Activated CD4-positive, alpha-beta memory T cell treated with anti-CD3 and anti-CD28 coated beads for 36 hours (primary cell): ENCODE measurements around the gene STK33. TPM values are rescaled to one million over a fixed set of nuclear protein-coding genes. Genes with fewer than 3 reads are reported as not detected.

ENCODE experiments used
- CTCF ChIA-PET: fragments of 350-600 bp; sonication (Branson Sonifier 250); formaldehyde crosslinking; loops from one replicate; lab custom pipeline; 2021; ENCODE audit warnings: antibody characterized with exemption, inconsistent platforms; lab: Charles Lee
- POLR2A ChIA-PET: fragments of 350-600 bp; sonication (Branson Sonifier 250); formaldehyde crosslinking; loops from one replicate; lab custom pipeline; 2021; ENCODE audit warnings: antibody characterized with exemption; lab: Charles Lee
- DNase-seq: peaks from one replicate; pipeline ENCODE4 v3.0.0-alpha.2; 2020
- H3K27ac Mint-ChIP-seq: one replicate; pipeline ENCODE4 v1.8.0; 2021; ENCODE audit warnings: mixed read lengths
- H3K27me3 Mint-ChIP-seq: one replicate; pipeline ENCODE4 v1.8.0; 2021; ENCODE audit warnings: mixed read lengths
- H3K36me3 Mint-ChIP-seq: one replicate; pipeline ENCODE4 v1.8.0; 2021; ENCODE audit warnings: mixed read lengths
- H3K4me1 Mint-ChIP-seq: one replicate; pipeline ENCODE4 v1.8.0; 2021; ENCODE audit warnings: low read depth, mixed read lengths
- H3K4me3 Mint-ChIP-seq: one replicate; pipeline ENCODE4 v1.8.0; 2021; ENCODE audit warnings: mild to moderate bottlenecking, mixed read lengths
- H3K9me3 Mint-ChIP-seq: one replicate; pipeline ENCODE4 v1.8.0; 2021; ENCODE audit warnings: mixed read lengths
- intact Hi-C: fragments of 100-400 bp; cut with micrococcal nuclease; formaldehyde crosslinking; loops from one replicate; pipeline ENCODE4 v1.15.1; 2023
- total RNA-seq, 2 experiments: library from RNA; stranded (reverse); gene quantifications; one replicate each; pipeline ENCODE4 v1.2.3, GENCODE V29; 2021

STK33 gene
- total RNA-seq, 2 experiments from 2014 or later, result 0.24 to 0.46 TPM

DNA sequence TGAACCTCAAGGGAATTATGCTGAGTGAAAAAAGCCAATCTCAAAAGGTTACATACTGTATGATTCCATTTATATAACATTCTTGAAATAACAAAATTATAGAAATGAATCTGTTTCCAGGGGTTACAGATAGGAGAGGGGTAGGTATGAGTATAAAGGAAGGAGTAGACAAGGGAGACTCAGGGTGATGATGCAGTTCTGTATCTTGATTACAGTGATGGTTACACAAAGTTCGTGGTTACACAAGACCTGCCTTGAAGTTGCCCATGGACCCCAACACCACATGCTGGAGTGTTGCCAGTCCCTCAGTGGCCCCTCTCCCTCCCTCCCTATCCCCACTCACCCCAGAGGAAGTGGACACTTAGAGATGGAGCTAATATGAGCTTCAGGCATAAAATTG is 20.3 kb downstream of the STK33 start:
- Mint-ChIP-seq H3K4me3 (no peak overlapping the region), H3K27ac (no peak overlapping the region), H3K9me3 (peaks cover 3% of the 10 kb centered on the region), H3K36me3 (no peaks in the 10 kb centered on the region), H3K27me3 (peaks cover 15% of the 10 kb centered on the region), H3K4me1 (no peaks in the 10 kb centered on the region)
- CTCF ChIA-PET, result no interaction called here
- no peak for DNase-seq
- POLR2A ChIA-PET, result no interaction called here
- intact Hi-C loops, result no loop called here

GRCh38 chr11:8567602-8568198 is 26.3 kb downstream of the STK33 start:
- H3K4me3 Mint-ChIP-seq, result no peak overlapping the region
- no peaks in the 10 kb centered on the region for H3K36me3 Mint-ChIP-seq
- no peaks in the 10 kb centered on the region for H3K9me3 Mint-ChIP-seq
- no peak overlapping the region for H3K27ac Mint-ChIP-seq
- ChIA-PET POLR2A (no interaction called here), CTCF (interaction anchor here (0.7 to 2.9 kb wide), 14 partner anchors 7 to 570 kb away, joined by 3 to 15 read pairs (median 6); partner anchors contain the start of gene LMO1)
- H3K4me1 Mint-ChIP-seq, result no peaks in the 10 kb centered on the region
- intact Hi-C loops, result no loop called here
- no peak for DNase-seq
- peaks cover 18% of the 10 kb centered on the region for H3K27me3 Mint-ChIP-seq

DNA sequence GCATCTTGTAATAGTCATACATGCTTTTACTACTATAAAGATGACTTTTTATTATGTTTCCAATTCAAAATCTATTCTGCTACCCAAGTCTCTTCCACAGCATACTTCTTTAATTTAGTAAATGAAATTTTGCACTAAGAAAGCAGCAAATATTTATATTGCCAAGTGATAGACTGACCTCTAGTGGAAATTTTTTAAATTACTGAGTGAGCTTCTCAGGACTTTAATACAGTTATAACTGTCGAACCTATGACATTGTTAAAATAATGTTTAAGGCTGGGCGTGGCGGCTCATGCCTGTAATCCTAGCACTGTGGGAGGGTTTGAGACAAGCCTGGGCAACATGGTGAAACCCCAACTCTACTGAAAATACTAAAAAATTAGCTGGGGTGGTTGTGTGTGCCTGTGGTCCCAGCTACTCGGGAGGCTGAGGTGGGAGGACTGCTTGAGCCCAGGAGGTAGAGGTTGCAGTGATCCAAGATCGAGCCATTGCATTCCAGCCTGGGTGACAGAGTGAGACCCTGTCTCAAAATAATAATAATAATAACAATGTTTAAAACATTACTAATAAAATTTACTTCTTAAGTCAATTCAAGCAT is 27.3 kb downstream of the STK33 start:
- DNase-seq, result no peak
- CTCF ChIA-PET, result interaction anchor here (0.6 to 2.9 kb wide), 24 partner anchors 8 to 571 kb away, joined by 3 to 15 read pairs (median 4); partner anchors contain the start of genes LMO1, RPL27A and TRIM66
- H3K9me3 Mint-ChIP-seq, result no peaks in the 10 kb centered on the region

DNA sequence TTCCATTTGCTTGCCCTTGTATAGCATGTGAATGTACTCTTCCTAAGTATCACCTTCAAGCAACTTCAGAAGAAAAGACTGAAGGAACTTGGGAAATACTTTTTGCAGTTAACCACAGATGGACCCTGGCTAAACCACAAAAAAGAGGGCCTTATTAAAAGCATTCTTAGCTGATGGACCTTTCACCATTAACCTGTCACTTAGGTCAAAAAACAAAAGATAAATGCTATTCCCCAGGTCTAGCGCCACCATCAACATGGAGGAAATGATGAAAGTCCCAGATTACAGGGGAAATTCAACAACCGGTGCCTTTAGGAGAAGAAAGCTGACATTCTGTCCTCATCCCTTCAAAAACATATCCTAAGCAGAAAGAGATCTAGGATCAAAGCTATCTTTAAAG is 29.5 kb downstream of the STK33 start:
- POLR2A ChIA-PET, result no interaction called here
- H3K4me3 Mint-ChIP-seq, result no peak overlapping the region
- CTCF ChIA-PET, result interaction anchor here (2.7 kb wide), 1 partner anchor 371 kb away, joined by 10 read pairs; no protein-coding TSS in a partner anchor
- peaks cover 4% of the 10 kb centered on the region for H3K9me3 Mint-ChIP-seq
- peaks cover 21% of the 10 kb centered on the region for H3K27me3 Mint-ChIP-seq
- intact Hi-C loops, result loop anchor here (2.0 kb wide), 1 partner anchor 236 kb away; no protein-coding TSS in a partner anchor
- no peaks in the 10 kb centered on the region for H3K36me3 Mint-ChIP-seq
- no peak for DNase-seq
- no peak overlapping the region for H3K27ac Mint-ChIP-seq
- H3K4me1 Mint-ChIP-seq, result no peaks in the 10 kb centered on the region

More for the DNA sequence above, 27.3 kb downstream of the STK33 start:
- Mint-ChIP-seq H3K36me3 (no peaks in the 10 kb centered on the region), H3K27ac (no peak overlapping the region), H3K27me3 (peaks cover 20% of the 10 kb centered on the region), H3K4me1 (no peaks in the 10 kb centered on the region), H3K4me3 (no peak overlapping the region)
- intact Hi-C loops, result loop anchor here (1.0 kb wide), 2 partner anchors 228 to 341 kb away; no protein-coding TSS in a partner anchor
- POLR2A ChIA-PET, result no interaction called here

GRCh38 chr11:8561461-8561860 is 32.6 kb downstream of the STK33 start:
- no peak for DNase-seq
- H3K27ac Mint-ChIP-seq, result no peak overlapping the region
- intact Hi-C loops, result no loop called here
- no peaks in the 10 kb centered on the region for H3K36me3 Mint-ChIP-seq
- ChIA-PET CTCF (no interaction called here), POLR2A (no interaction called here)
- no peaks in the 10 kb centered on the region for H3K4me1 Mint-ChIP-seq
- H3K9me3 Mint-ChIP-seq, result peaks cover 4% of the 10 kb centered on the region
- no peak overlapping the region for H3K4me3 Mint-ChIP-seq
- peaks cover 19% of the 10 kb centered on the region for H3K27me3 Mint-ChIP-seq

DNA sequence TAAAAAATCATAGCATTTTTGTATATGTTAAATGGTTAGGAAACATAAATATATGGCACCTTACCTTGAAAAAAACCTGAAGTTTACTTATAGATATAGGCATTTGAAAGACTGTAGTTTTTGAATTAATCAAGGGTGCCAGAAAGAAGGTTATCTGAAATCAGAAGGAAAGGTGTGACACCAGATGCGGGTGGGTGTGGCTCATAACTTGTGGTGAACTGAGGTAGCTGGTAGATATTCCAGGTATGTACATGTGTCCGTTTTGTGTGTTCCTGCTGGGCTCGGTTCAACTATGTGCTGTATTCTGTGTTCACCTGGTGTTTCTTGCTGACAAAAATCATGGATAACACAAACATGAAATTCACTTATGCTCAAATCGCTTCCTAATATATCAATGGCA is 35.6 kb downstream of the STK33 start:
- H3K27ac Mint-ChIP-seq, result no peak overlapping the region
- intact Hi-C loops, result no loop called here
- no peak overlapping the region for H3K4me3 Mint-ChIP-seq
- no peaks in the 10 kb centered on the region for H3K36me3 Mint-ChIP-seq
- peaks cover 19% of the 10 kb centered on the region for H3K27me3 Mint-ChIP-seq
- ChIA-PET POLR2A (no interaction called here), CTCF (no interaction called here)
- no peaks in the 10 kb centered on the region for H3K4me1 Mint-ChIP-seq
- H3K9me3 Mint-ChIP-seq, result peaks cover 4% of the 10 kb centered on the region
- no peak for DNase-seq

- POLR2A ChIA-PET, result no interaction called here
- H3K4me1 Mint-ChIP-seq, result no peaks in the 10 kb centered on the region
- CTCF ChIA-PET, result no interaction called here
- H3K9me3 Mint-ChIP-seq, result peaks cover 5% of the 10 kb centered on the region
- H3K27me3 Mint-ChIP-seq, result peaks cover 6% of the 10 kb centered on the region
- no peak for DNase-seq
- intact Hi-C loops, result no loop called here
- H3K4me3 Mint-ChIP-seq, result no peak overlapping the region
- no peaks in the 10 kb centered on the region for H3K36me3 Mint-ChIP-seq
- no peak overlapping the region for H3K27ac Mint-ChIP-seq
Observed at GRCh38 chr11:8545698-8546366, 48.2 kb downstream of the STK33 start.

DNA sequence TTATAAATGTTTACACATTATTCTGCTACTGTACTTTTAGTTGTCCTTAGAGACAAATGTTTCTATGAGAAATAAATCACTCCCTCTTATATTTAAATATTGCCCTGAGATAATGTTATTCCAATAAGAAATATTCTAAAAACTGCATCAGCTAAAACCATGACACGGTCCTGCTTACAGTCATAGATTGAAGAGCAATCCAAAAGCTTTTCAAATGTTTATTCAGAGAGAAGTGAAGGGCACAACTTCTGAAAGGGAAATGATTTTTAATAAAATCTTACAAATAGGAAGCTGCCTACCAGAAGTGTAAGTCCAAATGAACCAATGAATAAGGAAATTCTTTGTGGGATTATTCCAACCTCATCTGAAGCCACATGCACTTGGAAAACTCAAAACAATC is 49.2 kb downstream of the STK33 start:
- Mint-ChIP-seq H3K9me3 (peaks cover 5% of the 10 kb centered on the region), H3K36me3 (no peaks in the 10 kb centered on the region), H3K27ac (no peak overlapping the region), H3K4me3 (no peak overlapping the region), H3K4me1 (no peaks in the 10 kb centered on the region), H3K27me3 (peaks cover 6% of the 10 kb centered on the region)
- CTCF ChIA-PET, result no interaction called here
- POLR2A ChIA-PET, result no interaction called here
- DNase-seq, result no peak
- intact Hi-C loops, result no loop called here

DNA sequence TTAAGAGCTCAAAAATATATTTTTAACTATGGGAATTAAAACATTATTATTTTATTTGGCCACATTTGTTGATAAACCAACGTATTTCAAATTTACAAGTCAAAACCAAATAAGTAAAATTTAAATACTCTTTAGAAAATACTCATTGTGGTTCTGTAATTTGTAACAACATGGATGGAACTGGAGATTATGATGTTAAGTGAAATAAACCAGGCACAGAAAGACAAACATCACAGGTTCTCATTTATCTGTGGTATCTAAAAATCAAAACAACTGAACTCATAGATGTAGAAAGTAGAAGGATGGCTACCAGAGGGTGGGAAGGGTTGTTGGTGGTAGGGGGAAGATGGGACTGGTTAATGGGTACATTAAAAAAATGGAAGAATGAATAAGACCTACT is 50.8 kb downstream of the STK33 start:
- no peak for DNase-seq
- Mint-ChIP-seq H3K4me1 (no peaks in the 10 kb centered on the region), H3K27me3 (peaks cover 6% of the 10 kb centered on the region), H3K27ac (no peak overlapping the region), H3K36me3 (no peaks in the 10 kb centered on the region), H3K4me3 (no peak overlapping the region), H3K9me3 (peaks cover 3% of the 10 kb centered on the region)
- POLR2A ChIA-PET, result no interaction called here
- intact Hi-C loops, result no loop called here
- CTCF ChIA-PET, result no interaction called here

DNA sequence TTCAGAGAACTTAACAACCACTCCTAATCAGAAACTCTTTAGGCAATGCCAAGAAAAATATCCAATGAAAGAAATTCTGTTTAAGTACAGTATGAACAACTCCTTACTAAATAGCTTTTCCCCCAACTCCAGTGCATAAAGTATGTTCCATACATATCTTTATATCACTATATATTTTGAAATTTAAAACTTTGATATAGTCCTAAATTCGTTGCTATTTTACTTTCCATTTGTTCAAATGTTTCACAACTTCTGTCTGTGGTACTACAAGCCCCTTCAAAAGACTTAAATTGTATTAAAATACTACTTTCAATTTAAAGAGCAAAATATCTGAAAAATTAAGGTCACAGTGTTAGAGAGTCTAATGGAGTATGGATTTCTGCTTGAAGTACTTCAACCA is 52.6 kb downstream of the STK33 start:
- intact Hi-C loops, result no loop called here
- DNase-seq, result no peak
- ChIA-PET CTCF (no interaction called here), POLR2A (no interaction called here)
- H3K36me3 Mint-ChIP-seq, result no peaks in the 10 kb centered on the region
- no peak overlapping the region for H3K4me3 Mint-ChIP-seq
- H3K4me1 Mint-ChIP-seq, result no peaks in the 10 kb centered on the region
- H3K27ac Mint-ChIP-seq, result no peak overlapping the region
- H3K9me3 Mint-ChIP-seq, result no peaks in the 10 kb centered on the region
- peaks cover 6% of the 10 kb centered on the region for H3K27me3 Mint-ChIP-seq

- intact Hi-C loops, result no loop called here
- Mint-ChIP-seq H3K36me3 (no peaks in the 10 kb centered on the region), H3K4me1 (no peaks in the 10 kb centered on the region), H3K27me3 (peaks cover 6% of the 10 kb centered on the region), H3K4me3 (no peak overlapping the region), H3K27ac (no peak overlapping the region), H3K9me3 (no peaks in the 10 kb centered on the region)
- no peak for DNase-seq
- ChIA-PET POLR2A (no interaction called here), CTCF (no interaction called here)
Observed at GRCh38 chr11:8533332-8533731, 60.7 kb downstream of the STK33 start.

DNA sequence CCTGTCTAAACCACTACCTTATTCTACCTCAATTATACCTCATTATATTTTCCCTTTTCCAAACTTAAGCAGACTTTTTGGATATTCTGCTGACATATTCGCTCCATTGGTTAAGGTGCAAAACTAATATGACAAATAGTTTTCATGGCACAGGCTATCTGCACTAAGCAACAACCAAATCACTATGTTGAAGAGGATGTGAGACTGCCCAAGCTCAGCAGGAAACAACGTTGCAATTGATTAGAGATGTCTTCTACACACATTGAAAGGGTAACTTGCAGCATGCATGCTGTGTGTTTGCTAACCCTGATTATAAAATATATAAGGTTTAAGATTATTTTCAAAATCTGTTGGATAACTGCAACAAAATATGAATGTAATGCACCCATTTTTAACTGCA is 61.6 kb downstream of the STK33 start:
- Mint-ChIP-seq H3K27me3 (peaks cover 6% of the 10 kb centered on the region), H3K27ac (no peak overlapping the region), H3K4me1 (no peaks in the 10 kb centered on the region), H3K9me3 (no peaks in the 10 kb centered on the region), H3K36me3 (no peaks in the 10 kb centered on the region), H3K4me3 (no peak overlapping the region)
- intact Hi-C loops, result no loop called here
- CTCF ChIA-PET, result no interaction called here
- POLR2A ChIA-PET, result no interaction called here
- DNase-seq, result no peak
